DMS153 (cell line): ENCODE results near the gene DAB2.

ENCODE experiments used
- DNase-seq: peaks from one replicate; lab custom pipeline; 2025; lab: John Stamatoyannopoulos, UW

The DAB2 gene

DNA sequence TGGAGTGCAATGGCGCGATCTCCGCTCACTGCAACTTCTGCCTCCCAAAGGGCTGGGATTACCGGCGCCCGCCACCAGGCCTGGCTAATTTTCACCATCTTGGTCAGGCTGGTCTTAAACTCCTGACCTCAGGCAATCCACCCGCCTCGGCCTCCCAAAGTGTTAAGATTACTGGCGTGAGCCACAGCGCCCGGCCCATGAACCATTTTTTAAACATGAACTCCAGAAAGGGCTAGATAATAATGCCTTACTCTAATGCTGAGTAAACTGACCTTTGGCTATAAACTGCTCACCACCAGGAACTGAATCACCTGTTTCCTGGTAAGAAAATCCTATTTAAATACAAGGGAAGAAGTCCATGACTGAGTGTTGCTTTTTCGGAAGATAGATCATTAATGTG is 23.2 kb upstream of the DAB2 start:
- DNase-seq: no peak

DNA sequence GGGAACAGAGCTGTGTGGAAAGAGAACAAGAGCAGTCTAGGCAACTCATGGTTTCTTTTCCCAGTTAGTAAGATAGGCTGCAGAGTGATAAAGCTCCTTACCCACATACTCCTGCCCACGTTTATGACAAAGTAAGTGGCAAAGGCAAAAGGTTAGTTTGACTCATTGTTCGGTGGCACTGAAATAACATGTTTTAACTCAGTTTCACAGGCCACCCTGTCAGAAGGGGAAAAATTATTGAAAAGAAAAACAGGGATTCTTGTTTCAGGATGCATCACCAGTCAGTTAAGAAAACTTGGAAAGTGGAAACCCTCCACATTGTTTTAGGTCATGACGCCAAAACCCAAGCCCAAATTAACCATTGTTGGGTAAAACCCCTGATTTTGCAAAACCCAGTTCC is 22.3 kb upstream of the DAB2 start:
- DNase-seq: no peak

DNA sequence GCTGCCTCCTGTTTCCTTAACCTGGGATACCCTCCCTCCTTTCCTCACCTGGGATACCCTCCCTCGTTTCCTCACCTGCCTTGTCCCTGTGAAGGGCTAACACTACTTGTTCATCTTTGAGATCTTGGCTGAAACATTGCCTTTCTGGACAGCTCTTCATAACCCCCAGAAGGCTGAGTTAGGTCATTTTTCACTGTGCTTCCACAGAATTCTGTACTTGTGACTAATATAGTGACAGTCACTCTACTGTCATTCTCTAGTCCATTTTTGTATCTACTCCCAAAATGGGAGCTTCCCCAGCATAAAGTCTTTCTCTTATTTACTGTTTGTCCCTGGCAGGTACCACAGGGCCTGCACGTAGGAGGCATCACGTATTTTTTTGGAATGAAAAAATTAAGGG is 21.5 kb upstream of the DAB2 start:
- no peak for DNase-seq

DNA sequence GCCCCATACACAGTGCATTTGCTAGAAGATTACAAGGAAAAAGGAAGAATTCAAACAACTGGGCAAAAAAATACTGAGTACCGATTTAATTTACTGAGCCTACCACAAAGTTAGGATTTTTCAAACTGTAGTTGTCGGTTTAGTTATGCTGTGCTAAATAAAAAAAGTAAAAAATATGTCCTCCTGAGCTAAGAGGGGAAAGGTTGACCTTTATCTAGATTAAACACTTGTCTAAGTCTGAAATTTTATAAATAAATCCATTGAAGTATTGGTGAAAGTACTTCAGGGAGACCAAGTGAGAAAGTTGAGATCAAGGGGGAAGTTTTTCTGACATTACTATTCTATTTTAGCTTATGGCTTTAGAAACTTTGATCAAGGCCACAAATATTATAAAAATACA is 19.1 kb upstream of the DAB2 start:
- no peak for DNase-seq

DNA sequence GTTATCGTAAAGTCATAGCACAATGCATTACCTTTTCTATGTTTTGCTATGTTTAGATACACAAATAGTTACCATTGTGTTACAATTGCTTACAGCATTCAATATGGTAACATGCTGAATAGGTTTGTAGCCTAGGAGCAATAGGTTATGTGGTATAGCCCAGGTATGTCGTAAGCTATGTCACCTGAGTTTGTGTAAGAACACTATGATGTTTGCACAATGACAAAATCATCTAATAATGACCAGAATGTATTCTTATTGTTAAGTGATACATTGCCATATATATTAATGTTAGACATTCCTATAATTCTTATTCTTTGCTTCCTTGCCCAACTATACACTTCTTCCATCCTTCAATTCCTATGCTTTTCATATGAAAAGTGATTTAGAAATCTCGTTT is 18.2 kb upstream of the DAB2 start:
- no peak for DNase-seq

DNA sequence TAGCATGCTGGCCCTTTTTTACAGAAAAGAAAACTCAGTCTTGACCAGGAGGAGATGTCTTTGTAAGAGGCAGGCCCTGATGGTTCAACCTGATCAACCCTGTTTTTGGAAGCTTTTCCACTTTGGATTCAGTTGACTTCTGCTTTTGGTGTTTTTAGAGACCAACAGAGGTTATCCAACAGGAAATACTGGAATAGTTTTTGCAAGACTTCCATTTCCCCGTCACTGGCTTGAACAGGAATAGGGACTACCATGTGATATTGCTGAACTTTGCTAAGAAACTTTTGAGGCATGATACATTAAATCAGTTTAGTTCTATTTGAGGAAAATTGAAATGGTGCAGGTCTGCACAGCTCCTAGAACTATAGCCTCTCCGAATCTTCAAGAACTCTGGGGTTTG is 17.1 kb upstream of the DAB2 start:
- no peak for DNase-seq

DNA sequence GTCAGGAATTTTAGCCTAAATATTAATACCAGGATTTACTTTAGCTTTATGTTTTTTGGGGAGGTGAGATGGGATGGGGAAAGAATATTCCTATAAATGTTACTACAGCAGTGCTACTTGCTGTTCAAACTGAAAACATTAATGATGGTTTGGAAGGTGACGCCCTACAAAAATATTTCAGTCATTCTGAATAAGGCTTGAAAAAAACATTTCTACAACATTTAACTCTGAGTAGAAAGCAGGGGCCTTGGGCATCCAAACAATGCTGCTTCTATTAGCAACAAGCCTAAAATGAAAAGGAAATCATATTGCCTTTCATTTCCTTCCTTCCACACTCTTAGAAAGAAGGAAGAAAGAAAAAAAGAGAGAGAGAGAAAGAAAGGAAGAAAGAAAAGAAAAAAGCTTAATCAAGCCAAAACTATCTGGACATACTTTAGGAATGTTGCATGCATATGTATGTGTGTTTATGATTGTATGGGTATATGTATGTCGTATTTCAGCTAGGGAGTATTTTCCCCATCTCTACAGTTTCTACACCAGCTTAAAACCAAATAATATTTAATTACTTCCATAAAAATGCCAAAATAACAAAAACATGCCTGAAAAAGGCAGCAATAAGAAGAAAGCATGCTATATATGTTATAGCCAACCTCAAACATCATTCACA is 16.3 kb upstream of the DAB2 start:
- DNase-seq: no peak

DNA sequence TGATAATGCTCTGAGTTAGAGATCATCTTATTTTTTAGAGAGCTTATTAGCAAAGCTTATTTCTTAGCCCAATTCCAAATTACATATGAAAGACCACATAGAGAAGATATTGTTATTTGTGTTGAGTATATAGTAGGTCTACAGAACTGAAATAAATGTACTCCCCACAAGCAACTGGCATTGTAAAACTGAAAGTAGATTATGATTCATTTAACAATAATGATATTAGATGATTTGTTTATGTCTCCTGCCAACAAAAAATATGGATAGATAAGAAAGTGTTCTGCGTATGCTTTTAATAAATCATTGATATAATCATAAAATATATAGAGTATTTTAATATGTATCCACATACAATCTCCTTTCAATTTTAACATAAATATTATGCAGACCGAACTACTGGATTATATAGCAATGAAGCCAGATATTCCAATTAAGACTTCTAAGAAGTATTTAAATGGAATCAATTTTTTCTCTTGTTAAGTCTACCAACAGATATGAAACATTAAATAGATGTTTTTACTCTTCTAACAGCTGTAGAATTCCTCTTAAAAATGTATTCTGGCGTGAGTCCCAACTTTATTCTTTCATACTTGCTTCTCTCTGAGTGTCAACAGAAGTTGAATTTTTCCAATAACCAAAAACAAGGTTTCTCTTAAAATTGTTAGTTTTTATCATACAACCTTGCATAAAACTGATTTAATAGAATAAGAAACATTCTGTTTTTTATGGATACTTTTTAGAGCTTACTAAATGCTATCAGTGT is 15.6 kb upstream of the DAB2 start:
- DNase-seq: no peak

DNA sequence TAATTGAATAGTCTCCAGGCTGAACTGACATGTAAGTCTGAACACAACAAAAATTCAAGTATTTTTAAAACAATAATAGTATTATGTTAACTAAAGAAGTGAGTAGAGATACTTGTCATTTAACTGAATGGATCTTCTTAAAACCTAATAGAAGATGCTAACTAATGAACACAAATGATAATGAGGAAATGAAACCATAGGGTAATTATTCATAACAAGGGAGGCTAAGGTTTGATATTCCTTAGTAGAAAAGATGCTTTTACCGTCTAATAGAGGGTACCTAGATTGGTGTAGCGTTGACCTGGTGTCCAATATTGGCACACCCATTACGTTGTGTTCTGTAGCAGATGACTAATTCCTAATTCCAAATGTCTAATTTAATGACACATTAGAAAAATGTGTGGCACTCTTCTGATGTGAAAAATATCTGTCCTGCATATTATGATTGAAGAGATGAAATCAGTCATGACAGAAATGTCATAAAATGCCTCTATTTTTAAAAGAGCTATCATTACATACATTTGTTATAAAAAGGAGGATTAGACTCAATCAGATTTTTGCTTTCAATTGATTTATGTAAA is 14.9 kb upstream of the DAB2 start:
- DNase-seq: no peak

DNA sequence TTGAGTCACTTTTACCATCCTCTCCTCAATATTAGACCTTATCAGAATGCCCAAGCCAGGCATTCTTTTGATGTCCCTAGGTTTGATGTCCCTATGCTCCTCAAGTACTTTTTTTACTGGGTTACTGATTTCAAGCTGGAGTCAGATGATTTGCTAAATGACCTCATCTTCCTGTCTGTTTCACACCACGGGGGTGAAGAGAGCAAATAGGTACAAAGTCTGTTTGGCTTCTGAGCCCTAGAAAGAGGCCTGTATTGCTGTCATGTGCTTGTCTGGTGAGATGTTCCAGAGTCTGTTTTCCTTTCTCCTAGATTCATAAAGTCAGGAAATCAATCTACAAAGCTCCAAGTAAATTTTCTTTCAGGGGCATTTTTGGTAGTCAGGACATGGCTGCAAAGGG is 12.7 kb upstream of the DAB2 start:
- DNase-seq: no peak

DNA sequence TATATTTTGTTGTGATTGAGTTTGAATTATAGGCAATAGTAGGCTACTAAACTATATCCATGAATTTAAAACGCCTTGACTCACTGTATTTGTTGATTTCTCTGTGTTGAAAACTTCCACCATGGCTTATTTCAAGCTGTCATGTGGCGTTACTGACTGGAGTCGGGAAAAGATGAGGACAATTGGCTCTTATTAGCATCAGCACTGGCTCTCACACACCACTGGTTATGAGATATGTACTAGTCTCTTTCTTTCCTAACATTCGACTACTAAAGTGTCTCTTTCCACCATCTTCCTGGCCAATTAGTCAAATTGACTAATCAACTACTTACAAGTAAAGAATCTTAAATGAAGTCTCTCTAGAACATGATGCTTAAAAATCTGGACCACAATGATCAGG is 9.1 kb upstream of the DAB2 start:
- DNase-seq: no peak

DNA sequence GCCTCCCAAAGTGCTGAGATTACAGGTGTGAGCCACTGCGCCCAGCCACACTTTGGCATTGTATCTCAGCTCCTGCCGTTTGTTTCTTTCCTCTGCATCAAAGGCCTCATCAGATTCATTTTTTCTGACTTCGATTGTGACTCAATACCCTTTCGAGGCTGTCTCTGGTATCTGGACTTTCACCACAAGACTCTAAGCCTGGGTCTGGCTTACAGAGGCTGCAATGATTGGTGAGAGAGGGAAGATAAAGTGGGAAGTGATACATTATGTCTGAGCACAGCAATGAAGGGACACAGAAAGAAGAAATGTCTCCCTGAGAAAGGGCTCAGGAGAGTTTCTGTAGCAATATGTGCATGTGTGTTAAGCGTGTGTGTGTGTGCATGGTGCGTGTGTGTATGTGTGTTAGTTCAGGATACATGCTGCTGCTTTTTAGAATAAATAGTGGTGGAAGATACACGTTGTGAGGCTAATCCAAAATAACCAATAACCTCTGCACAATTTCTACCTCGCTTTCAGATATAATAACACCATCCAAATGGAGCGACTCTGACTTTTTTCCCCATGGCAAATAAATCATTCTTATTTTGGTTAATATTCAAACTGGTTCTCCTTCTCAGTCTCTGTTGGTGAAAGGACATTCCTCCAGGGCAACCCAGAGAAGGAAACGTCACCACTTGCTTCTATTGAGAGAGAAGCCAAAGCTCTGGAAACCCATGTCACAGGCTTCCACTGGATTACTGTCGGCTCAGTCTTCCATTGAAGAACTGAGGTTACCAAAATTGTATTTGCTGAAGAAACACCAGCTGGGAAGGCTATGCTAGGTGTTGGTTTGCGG is 8.1 kb upstream of the DAB2 start:
- no peak for DNase-seq

DNA sequence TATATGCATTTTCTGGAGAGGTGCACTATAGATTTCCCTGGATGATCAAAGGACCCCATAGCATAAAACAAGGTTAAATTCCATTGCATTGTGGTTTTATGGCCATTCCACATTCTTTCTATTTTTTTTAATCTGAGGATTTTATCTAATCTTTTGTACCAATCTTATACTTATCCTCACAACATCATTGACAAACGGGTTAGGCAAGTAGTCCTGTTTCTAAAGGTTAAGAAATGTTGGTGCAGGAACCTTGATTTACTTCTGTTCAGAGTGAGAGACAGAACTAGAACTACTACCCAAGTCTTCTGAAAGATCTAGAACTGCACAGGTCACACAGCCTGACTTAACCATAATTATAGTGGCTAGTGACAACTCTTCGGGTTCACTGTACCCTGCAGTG is 5.7 kb upstream of the DAB2 start:
- no peak for DNase-seq

DNA sequence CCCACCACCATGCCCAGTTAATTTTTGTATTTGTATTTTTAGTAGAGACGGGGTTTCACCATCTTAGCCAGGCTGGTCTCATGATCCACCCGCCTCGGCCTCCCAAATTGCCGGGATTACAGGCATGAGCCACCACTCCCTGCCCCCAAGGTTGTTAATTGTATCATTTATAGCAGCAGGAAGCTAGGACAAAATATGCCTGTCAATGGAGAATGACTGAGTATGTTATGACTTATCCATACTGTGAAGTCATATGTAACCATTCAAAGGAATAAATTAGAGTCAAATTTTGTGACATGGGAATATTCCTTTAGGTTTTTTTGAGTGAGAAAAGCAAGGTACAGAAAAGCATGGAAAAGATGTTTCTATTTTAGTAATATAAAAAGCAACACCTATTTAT is 3.9 kb upstream of the DAB2 start:
- DNase-seq: no peak

DNA sequence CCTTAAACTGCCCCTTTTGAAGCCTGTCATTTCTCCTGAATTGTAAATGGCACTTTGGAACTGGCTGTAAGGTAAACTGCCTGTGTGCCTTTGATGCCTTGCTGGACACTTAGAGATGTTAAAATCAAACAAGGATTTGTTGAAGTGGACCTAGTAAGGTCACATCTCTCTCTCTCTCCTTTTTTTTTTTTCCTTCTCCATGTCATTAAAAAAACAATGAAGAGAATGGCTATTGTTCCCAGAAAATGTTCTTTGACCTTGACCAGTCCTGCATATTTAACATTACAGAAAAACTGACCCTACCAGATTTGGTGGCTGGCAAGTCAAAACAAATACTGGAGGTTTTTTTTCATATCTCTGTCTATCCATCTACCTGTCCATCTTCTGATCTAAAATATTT is 2.9 kb upstream of the DAB2 start:
- DNase-seq: no peak

DNA sequence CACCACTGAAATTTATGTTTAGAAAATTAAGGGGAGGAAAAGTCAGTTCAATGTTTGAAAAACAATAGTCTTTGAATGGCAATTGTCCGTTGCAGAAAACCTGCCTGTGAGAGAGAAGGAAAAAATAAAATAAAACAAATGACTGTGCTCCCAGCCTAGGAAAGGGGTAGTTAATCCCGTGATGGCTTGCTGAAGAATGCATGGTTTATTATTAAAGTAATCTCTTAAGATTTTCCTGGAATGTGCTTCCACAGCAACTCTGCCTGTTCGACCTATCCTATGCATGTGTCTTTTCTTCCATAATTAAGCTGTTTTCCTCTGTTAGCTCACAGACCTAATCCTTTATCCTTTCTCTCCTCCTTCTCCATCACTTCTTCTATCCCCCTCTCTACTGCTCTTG is 2.4 kb upstream of the DAB2 start:
- DNase-seq: no peak

DNA sequence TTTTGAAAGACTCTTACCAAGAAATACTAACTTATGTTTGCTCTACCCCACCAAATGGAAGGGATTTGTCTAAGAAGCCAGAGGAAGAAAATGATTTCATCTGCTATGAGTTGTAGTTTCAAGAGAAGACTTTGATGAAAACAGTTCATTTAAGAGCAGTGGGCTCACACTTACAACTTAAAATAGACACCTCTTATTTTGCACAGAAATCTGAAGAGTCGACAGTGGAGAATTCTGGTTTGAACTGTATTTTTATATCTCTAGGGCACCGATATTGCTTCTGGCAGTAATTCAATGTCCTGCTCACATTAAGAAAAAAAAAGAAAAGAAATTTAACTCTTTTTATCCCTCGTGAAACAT is 1.9 kb upstream of the DAB2 start:
- DNase-seq: no peak

DNA sequence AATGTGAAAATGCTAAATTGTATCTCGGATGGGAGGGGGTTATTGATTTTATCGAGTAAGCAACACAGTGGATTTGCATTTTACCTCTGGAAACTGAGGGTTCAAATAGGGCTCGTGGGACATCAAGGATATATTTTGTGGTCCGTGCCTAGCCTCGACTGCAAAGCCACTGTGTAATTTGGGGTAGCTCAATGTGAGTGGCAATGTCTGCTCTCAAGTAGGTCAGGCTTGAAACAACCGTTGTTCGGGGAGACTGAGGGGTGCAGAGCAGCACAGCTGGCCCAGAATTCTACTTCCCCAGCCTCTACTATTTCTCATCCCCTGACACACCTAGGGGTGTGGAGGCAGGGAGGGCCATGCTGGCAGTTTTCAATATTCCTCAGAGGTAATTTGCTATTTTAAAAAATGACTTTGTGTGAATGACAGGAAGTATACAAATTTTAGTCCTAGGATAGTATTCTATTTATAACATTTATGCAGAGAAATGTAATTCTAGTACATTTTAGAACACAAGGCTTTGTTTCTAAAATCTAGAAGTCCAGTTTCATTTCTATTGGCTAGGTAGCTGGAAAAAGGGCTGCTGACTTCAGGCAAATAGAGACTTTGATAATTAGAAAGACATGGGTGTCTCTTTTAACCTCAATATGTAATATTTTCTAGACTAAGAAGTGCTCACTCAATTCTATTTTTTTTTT is 1.4 kb upstream of the DAB2 start:
- no peak for DNase-seq

DNA sequence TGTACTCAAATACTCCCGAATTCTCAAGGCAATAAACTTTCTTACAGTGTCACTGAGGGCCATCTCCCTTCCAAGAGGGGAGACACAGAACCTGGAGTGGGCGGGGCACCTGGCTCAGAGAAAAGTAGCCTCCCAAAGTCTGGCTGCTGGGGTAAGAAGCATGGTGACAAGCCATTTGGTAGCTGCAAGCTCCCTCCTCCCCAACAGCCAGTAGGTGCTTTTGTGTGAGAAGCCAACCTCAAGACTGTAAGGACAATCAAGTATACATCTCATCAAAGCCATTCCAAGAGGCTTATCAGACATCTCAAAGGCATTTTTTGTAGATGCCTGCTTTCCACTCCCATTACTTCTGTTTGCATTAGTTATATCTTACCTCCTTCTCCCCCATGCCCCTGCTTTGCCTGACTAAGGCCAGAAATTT is 1.4 kb downstream of the DAB2 start:
- no peak for DNase-seq

DNA sequence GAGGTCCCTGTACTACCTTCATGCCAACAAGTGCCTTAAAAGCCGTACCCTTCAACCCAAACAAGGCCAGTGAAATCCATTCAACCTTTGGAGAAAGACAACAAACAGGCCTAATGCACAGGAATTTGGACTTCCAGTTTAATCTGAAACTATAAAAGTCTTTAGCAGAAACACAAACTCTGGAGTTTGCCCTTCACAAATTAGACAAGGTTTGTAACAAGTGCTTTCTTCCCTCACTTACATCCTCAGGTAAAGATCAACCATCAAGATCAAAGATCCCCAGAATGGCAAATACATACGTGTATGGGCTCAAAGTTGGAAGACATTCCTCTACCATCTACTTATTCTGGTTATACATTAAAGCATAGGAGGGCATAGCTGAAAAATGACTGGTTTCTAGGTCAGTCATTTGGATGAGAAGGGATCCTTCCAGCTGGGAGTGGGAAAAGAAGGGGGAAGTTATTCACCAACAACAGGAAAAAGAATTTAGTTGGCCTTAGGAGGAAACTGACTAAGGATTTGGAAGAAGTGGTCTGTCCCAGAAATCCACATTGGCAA is 2.0 kb downstream of the DAB2 start:
- DNase-seq: no peak

DNA sequence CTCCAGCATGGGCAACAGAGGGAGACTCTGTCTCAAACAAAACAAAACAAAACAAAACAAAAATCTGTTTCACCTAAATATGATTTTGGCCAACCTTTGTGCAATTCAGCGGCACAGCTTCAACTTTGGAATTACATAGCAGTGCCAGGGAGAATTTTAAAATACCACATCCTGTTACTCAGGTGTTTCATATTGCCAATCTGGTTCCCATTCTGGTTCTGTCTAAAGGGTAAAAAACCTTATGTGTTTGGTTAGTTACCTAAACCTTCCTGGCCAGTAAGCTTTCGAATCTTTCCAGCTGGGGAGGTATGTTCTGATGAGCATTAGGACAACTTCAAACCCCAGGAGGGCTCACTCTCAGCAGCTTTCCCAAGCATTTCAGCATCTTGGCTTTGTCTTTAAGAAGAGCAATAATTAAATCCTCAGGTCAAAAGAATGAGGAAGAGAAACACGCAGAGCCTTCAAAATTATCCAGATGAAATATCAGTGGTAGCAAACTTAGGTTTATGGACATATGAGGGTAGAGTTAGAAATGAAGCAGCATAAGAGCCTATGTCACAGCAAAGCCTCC is 2.7 kb downstream of the DAB2 start:
- DNase-seq: no peak
